Stromal cell of bone marrow (primary cell): ENCODE measurements around the gene ARHGAP26.
"Not testable (repeated sequence)": the region's sequence is repeated elsewhere in the genome, so short reads cannot be mapped to it uniquely, and the experiment has no call there.

Experiments used
- DNase-seq: peaks from one replicate; pipeline ENCODE4 v3.0.0-alpha.2; 2012; ENCODE audit warnings: low read depth

Gene ARHGAP26

GRCh38 chr5:142990073-142990472, 219.9 kb downstream of the ARHGAP26 start:
- DNase-seq = not testable (repeated sequence)

- no peak for DNase-seq
Observed at GRCh38 chr5:142994218-142994617, 224.0 kb downstream of the ARHGAP26 start.

- DNase-seq = not testable (repeated sequence)
Observed at GRCh38 chr5:142995621-142996020, 225.4 kb downstream of the ARHGAP26 start.

- DNase-seq = no peak
Observed at GRCh38 chr5:142997591-142997990, 227.4 kb downstream of the ARHGAP26 start.

GRCh38 chr5:142998316-142999020, 228.3 kb downstream of the ARHGAP26 start:
- DNase-seq = no peak

GRCh38 chr5:143000551-143000950, 230.4 kb downstream of the ARHGAP26 start:
- DNase-seq = not testable (repeated sequence)

GRCh38 chr5:143001764-143002351, 231.7 kb downstream of the ARHGAP26 start:
- DNase-seq = no peak

GRCh38 chr5:143002459-143003327, 232.5 kb downstream of the ARHGAP26 start:
- peak; percentile 87 for DNase-seq

GRCh38 chr5:143003328-143003636, 233.1 kb downstream of the ARHGAP26 start:
- DNase-seq = no peak

GRCh38 chr5:143004361-143005145, 234.4 kb downstream of the ARHGAP26 start:
- no peak for DNase-seq

- DNase-seq = no peak
Observed at GRCh38 chr5:143006501-143006900, 236.3 kb downstream of the ARHGAP26 start.

GRCh38 chr5:143008032-143008431, 237.9 kb downstream of the ARHGAP26 start:
- no peak for DNase-seq

GRCh38 chr5:143008809-143009521, 238.8 kb downstream of the ARHGAP26 start:
- DNase-seq = peak; percentile 89

- DNase-seq = no peak
Observed at GRCh38 chr5:143010351-143010750, 240.2 kb downstream of the ARHGAP26 start.

- DNase-seq = no peak
Observed at GRCh38 chr5:143011585-143011984, 241.4 kb downstream of the ARHGAP26 start.

GRCh38 chr5:143013176-143013891, 243.2 kb downstream of the ARHGAP26 start:
- no peak for DNase-seq

GRCh38 chr5:143014017-143014651, 244.0 kb downstream of the ARHGAP26 start:
- no peak for DNase-seq

GRCh38 chr5:143016777-143017516, 246.8 kb downstream of the ARHGAP26 start:
- peak; percentile 43 for DNase-seq

GRCh38 chr5:143017541-143017940, 247.4 kb downstream of the ARHGAP26 start:
- no peak for DNase-seq

- DNase-seq = no peak
Observed at GRCh38 chr5:143017992-143018391, 247.8 kb downstream of the ARHGAP26 start.
